ENCODE results near the gene DBNDD1. TPM values are rescaled to one million over a fixed set of nuclear protein-coding genes. Genes with fewer than 3 reads are reported as not detected.

Gene DBNDD1
- total RNA-seq, 1 experiment from 2014 or later: 24.6 TPM

DNA sequence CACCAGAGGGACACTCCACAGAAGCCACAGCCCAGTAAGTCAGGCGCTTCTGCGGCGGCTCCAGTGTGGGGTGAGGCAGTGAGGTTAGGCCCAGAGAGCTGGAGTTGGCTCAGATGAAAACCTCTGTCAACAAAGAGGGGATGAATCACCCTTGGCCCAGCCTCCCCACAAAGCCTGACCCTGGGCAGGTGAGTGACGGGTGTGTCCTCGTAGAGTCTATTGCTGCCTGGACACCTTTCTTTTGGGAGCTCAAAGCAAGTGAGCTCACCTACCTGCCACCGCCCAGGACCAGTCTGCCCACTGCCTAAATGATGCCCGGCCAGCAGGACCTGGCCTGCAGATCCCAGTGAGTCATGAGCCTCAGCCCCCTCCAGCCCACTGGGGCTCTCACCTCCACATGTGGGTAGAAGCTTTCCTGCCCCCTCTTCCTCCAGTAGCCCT, 24.9 kb upstream of the DBNDD1 start:
- ChIA-PET CTCF (no interaction called here), POLR2A (ENCODE audit: low non-redundant PET) (no interaction called here)
- DNase-seq (ENCODE audit: low spot score): no peak
- H3K36me3 ChIP-seq (ENCODE audit: insufficient read depth, low read length, poor library complexity, severe bottlenecking): peaks cover 8% of the 10 kb centered on the region
- no peak overlapping the region for H3K27ac ChIP-seq (ENCODE audit: low read depth, low read length, poor library complexity, severe bottlenecking)
- H3K4me1 ChIP-seq (ENCODE audit: insufficient read depth, low read length, poor library complexity, severe bottlenecking): peaks cover 10% of the 10 kb centered on the region
- intact Hi-C loops (cut with micrococcal nuclease; ENCODE audit: unreplicated experiment): no loop called here
- no peaks in the 10 kb centered on the region for H3K9me3 ChIP-seq (ENCODE audit: low read depth, low read length, poor library complexity, severe bottlenecking)
- H3K4me3 ChIP-seq (ENCODE audit: low read depth, low read length, poor library complexity, severe bottlenecking): no peak overlapping the region
- BruUV-seq (replicated peaks): TSS peak; percentile 58
- TF ChIP-seq EZH2 (IDR thresholded peaks at IDR 0.05; ENCODE audit: borderline replicate concordance, low read depth, low read length, poor library complexity, severe bottlenecking): no peak
- TF ChIP-seq, protein P1, sequence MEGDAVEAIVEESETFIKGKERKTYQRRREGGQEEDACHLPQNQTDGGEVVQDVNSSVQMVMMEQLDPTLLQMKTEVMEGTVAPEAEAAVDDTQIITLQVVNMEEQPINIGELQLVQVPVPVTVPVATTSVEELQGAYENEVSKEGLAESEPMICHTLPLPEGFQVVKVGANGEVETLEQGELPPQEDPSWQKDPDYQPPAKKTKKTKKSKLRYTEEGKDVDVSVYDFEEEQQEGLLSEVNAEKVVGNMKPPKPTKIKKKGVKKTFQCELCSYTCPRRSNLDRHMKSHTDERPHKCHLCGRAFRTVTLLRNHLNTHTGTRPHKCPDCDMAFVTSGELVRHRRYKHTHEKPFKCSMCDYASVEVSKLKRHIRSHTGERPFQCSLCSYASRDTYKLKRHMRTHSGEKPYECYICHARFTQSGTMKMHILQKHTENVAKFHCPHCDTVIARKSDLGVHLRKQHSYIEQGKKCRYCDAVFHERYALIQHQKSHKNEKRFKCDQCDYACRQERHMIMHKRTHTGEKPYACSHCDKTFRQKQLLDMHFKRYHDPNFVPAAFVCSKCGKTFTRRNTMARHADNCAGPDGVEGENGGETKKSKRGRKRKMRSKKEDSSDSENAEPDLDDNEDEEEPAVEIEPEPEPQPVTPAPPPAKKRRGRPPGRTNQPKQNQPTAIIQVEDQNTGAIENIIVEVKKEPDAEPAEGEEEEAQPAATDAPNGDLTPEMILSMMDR (conservative IDR thresholded peaks at IDR 0.05; ENCODE audit: low read depth, low read length): no peak
- H3K27me3 ChIP-seq (replicated peaks; ENCODE audit: insufficient read depth, low read depth, low read length, poor library complexity): no peaks in the 10 kb centered on the region

GRCh38 chr16:90043526-90043925, 24.3 kb upstream of the DBNDD1 start:
- H3K27me3 ChIP-seq (replicated peaks; ENCODE audit: insufficient read depth, low read depth, low read length, poor library complexity): no peaks in the 10 kb centered on the region
- H3K36me3 ChIP-seq (ENCODE audit: insufficient read depth, low read length, poor library complexity, severe bottlenecking): peaks cover 14% of the 10 kb centered on the region
- H3K27ac ChIP-seq (ENCODE audit: low read depth, low read length, poor library complexity, severe bottlenecking): no peak overlapping the region
- DNase-seq (ENCODE audit: low spot score): no peak
- intact Hi-C loops (cut with micrococcal nuclease; ENCODE audit: unreplicated experiment): no loop called here
- BruUV-seq (replicated peaks): no TSS peak
- H3K4me1 ChIP-seq (ENCODE audit: insufficient read depth, low read length, poor library complexity, severe bottlenecking): peaks cover 10% of the 10 kb centered on the region
- no peaks in the 10 kb centered on the region for H3K9me3 ChIP-seq (ENCODE audit: low read depth, low read length, poor library complexity, severe bottlenecking)
- TF ChIP-seq EZH2 (IDR thresholded peaks at IDR 0.05; ENCODE audit: borderline replicate concordance, low read depth, low read length, poor library complexity, severe bottlenecking): no peak
- TF ChIP-seq, protein P1 (conservative IDR thresholded peaks at IDR 0.05; ENCODE audit: low read depth, low read length): no peak
- no peak overlapping the region for H3K4me3 ChIP-seq (ENCODE audit: low read depth, low read length, poor library complexity, severe bottlenecking)
- CTCF ChIA-PET: no interaction called here
- POLR2A ChIA-PET (ENCODE audit: low non-redundant PET): no interaction called here

DNA sequence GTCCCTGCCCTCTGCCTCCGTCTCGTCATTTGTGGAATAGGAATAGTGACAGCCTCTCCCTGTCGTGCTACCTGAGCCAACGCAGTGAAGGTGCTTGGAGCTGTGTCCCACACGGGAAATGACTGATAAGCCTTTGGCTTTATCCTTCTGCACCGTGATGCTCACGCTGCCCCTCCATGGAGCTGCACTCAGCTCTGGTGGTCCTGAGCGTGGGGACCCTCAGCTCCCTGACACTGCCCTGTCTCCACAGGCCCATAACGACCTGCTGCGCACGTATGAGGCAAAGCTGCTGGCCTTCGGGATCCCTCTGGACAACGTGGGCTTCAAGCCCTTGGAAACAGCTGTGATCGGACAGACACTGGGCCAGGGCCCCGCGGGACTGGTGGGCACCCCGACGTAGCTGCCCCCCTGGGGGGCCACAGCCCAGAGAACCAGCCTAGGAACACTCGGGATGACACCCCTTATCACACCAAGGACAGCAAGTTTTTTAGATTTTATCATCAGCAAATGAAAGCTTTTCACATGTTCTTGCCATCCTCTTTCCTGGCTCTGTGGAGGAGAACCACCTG, 23.8 kb upstream of the DBNDD1 start:
- intact Hi-C loops (cut with micrococcal nuclease; ENCODE audit: unreplicated experiment): no loop called here

More for the DNA sequence above, 23.8 kb upstream of the DBNDD1 start:
- Histone ChIP-seq H3K9me3 (ENCODE audit: low read depth, low read length, poor library complexity, severe bottlenecking) (no peaks in the 10 kb centered on the region), H3K27me3 (replicated peaks; ENCODE audit: insufficient read depth, low read depth, low read length, poor library complexity) (no peaks in the 10 kb centered on the region), H3K4me1 (ENCODE audit: insufficient read depth, low read length, poor library complexity, severe bottlenecking) (peaks cover 10% of the 10 kb centered on the region), H3K36me3 (ENCODE audit: insufficient read depth, low read length, poor library complexity, severe bottlenecking) (peaks cover 18% of the 10 kb centered on the region), H3K4me3 (ENCODE audit: low read depth, low read length, poor library complexity, severe bottlenecking) (no peak overlapping the region), H3K27ac (ENCODE audit: low read depth, low read length, poor library complexity, severe bottlenecking) (no peak overlapping the region)
- ChIA-PET POLR2A (ENCODE audit: low non-redundant PET) (no interaction called here), CTCF (no interaction called here)
- no peak for TF ChIP-seq EZH2 (IDR thresholded peaks at IDR 0.05; ENCODE audit: borderline replicate concordance, low read depth, low read length, poor library complexity, severe bottlenecking)
- TF ChIP-seq, protein P1 (conservative IDR thresholded peaks at IDR 0.05; ENCODE audit: low read depth, low read length): no peak
- DNase-seq (ENCODE audit: low spot score): no peak
- no TSS peak for BruUV-seq (replicated peaks)
